NT2/D1 (cell line): ENCODE measurements around the gene NAE1.

Source experiments
- SUZ12 ChIP-seq: IDR thresholded peaks from 2 replicates; pipeline ENCODE4 v1.6.1; 2011; ENCODE audit not compliant: insufficient read length, insufficient read depth; ENCODE audit errors: extremely low read depth
- ZNF274 ChIP-seq: IDR thresholded peaks from 2 replicates; pipeline ENCODE4 v1.6.1; 2011; ENCODE audit warnings: mild to moderate bottlenecking, low read depth, low read length

DNA sequence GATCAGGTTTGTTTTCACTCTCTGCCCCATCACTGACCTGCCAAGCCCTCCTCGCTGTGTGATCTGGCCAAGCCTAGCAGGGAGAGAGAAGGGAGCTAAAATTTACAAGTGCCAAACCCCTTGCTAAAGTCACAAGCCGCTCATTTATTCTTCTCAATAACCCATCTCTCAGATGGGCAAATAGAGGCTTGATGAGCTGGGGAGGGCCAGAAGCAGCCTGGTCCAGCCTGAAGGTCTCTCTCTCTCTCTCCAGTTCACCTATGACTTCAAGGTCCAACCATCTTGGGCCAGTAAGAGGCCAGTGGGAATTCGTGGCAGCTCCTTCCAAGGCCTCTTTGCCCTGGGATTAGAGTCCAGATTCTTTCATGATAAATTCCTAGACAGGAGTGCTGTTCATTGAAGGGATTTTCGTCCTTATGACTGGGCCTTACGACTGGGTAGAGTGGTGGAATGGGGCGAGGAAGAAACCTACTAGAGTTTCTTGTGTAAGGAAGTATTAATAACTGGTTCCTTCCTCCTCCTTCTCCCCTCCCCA is 16.8 kb upstream of the NAE1 start:
- no peak for TF ChIP-seq ZNF274
- no peak for TF ChIP-seq SUZ12
